ENCODE data around the gene DTNA.
"Not testable (repeated sequence)": the region's sequence is repeated elsewhere in the genome, so short reads cannot be mapped to it uniquely, and the experiment has no call there.

Gene DTNA

GRCh38 chr18:34911081-34911480 is 201.0 kb downstream of the DTNA start:
- Histone ChIP-seq H3K23ac (ENCODE audit: low read length) (no peak overlapping the region), H3K36me3 (ENCODE audit: control insufficient read depth, insufficient read depth, low read length) (no peaks in the 10 kb centered on the region), H3K4me1 (ENCODE audit: control insufficient read depth, low read depth, low read length) (no peaks in the 10 kb centered on the region), H3K79me1 (ENCODE audit: low read length) (no peaks in the 10 kb centered on the region), H3K4ac (ENCODE audit: low read depth, low read length) (no peak overlapping the region), H3K9ac (ENCODE audit: low read length) (no peak overlapping the region), H3K27me3 (ENCODE audit: insufficient read depth, low read length, poor library complexity) (no peaks in the 10 kb centered on the region), H3K56ac (ENCODE audit: low read length) (no peak overlapping the region), H2BK120ac (ENCODE audit: low read depth, low read length) (no peak overlapping the region), H3K18ac (ENCODE audit: low read length) (no peak overlapping the region), H4K5ac (ENCODE audit: low read length) (no peak overlapping the region), H4K8ac (ENCODE audit: low read depth, low read length) (no peak overlapping the region), H3K79me2 (ENCODE audit: control insufficient read depth, insufficient read depth, low read length) (no peaks in the 10 kb centered on the region), H3K4me3 (ENCODE audit: low read length) (no peak overlapping the region), H2AK5ac (ENCODE audit: low read length) (no peak overlapping the region), H3K27ac (ENCODE audit: low read depth, low read length) (no peak overlapping the region), H2BK5ac (ENCODE audit: low read length) (no peak overlapping the region), H2BK15ac (replicated peaks; ENCODE audit: low read depth) (no peak overlapping the region), H3K4me2 (ENCODE audit: low read length) (no peak overlapping the region)
- no peak for DNase-seq
- WGBS (ENCODE audit: extremely low coverage, insufficient coverage, low lambda C conversion rate), result no CpG with 5 or more reads among the region's 2 CpGs

- no peak overlapping the region for H3K27ac ChIP-seq (ENCODE audit: low read depth, low read length)
- no peaks in the 10 kb centered on the region for H3K79me2 ChIP-seq (ENCODE audit: control insufficient read depth, insufficient read depth, low read length)
- no peak overlapping the region for H3K18ac ChIP-seq (ENCODE audit: low read length)
- WGBS (ENCODE audit: extremely low coverage, insufficient coverage, low lambda C conversion rate), result no CpG with 5 or more reads among the region's 3 CpGs
- no peak overlapping the region for H2BK5ac ChIP-seq (ENCODE audit: low read length)
- H4K5ac ChIP-seq (ENCODE audit: low read length), result no peak overlapping the region
- H2AK5ac ChIP-seq (ENCODE audit: low read length), result no peak overlapping the region
- no peak overlapping the region for H3K9ac ChIP-seq (ENCODE audit: low read length)
- H3K79me1 ChIP-seq (ENCODE audit: low read length), result no peaks in the 10 kb centered on the region
- H4K8ac ChIP-seq (ENCODE audit: low read depth, low read length), result no peak overlapping the region
- no peaks in the 10 kb centered on the region for H3K4me1 ChIP-seq (ENCODE audit: control insufficient read depth, low read depth, low read length)
- peak overlapping the region; percentile 36 for H2BK15ac ChIP-seq (replicated peaks; ENCODE audit: low read depth)
- DNase-seq, result peak; percentile 72
- no peak overlapping the region for H3K56ac ChIP-seq (ENCODE audit: low read length)
- no peak overlapping the region for H2BK120ac ChIP-seq (ENCODE audit: low read depth, low read length)
- no peak overlapping the region for H3K4ac ChIP-seq (ENCODE audit: low read depth, low read length)
- H3K4me3 ChIP-seq (ENCODE audit: low read length), result no peak overlapping the region
- H3K27me3 ChIP-seq (ENCODE audit: insufficient read depth, low read length, poor library complexity), result no peaks in the 10 kb centered on the region
- H3K4me2 ChIP-seq (ENCODE audit: low read length), result no peak overlapping the region
- no peaks in the 10 kb centered on the region for H3K36me3 ChIP-seq (ENCODE audit: control insufficient read depth, insufficient read depth, low read length)
- H3K23ac ChIP-seq (ENCODE audit: low read length), result no peak overlapping the region
Measured at GRCh38 chr18:34911661-34912384, 201.7 kb downstream of the DTNA start.

- Histone ChIP-seq H3K9ac (ENCODE audit: low read length) (no peak overlapping the region), H3K4me3 (ENCODE audit: low read length) (no peak overlapping the region), H3K23ac (ENCODE audit: low read length) (no peak overlapping the region), H3K56ac (ENCODE audit: low read length) (no peak overlapping the region), H3K27me3 (ENCODE audit: insufficient read depth, low read length, poor library complexity) (no peaks in the 10 kb centered on the region), H3K79me1 (ENCODE audit: low read length) (no peaks in the 10 kb centered on the region), H3K79me2 (ENCODE audit: control insufficient read depth, insufficient read depth, low read length) (no peaks in the 10 kb centered on the region), H3K36me3 (ENCODE audit: control insufficient read depth, insufficient read depth, low read length) (no peaks in the 10 kb centered on the region), H4K8ac (ENCODE audit: low read depth, low read length) (no peak overlapping the region), H3K4me1 (ENCODE audit: control insufficient read depth, low read depth, low read length) (no peaks in the 10 kb centered on the region), H3K27ac (ENCODE audit: low read depth, low read length) (no peak overlapping the region), H2BK120ac (ENCODE audit: low read depth, low read length) (no peak overlapping the region), H3K4me2 (ENCODE audit: low read length) (no peak overlapping the region), H2BK15ac (replicated peaks; ENCODE audit: low read depth) (no peak overlapping the region), H2AK5ac (ENCODE audit: low read length) (no peak overlapping the region), H3K18ac (ENCODE audit: low read length) (peak overlapping the region; percentile 20), H4K5ac (ENCODE audit: low read length) (no peak overlapping the region), H3K4ac (ENCODE audit: low read depth, low read length) (no peak overlapping the region), H2BK5ac (ENCODE audit: low read length) (no peak overlapping the region)
- WGBS (ENCODE audit: extremely low coverage, insufficient coverage, low lambda C conversion rate), result no CpG with 5 or more reads among the region's 4 CpGs
- DNase-seq, result peak; percentile 42
Measured at GRCh38 chr18:34913837-34914661, 204.0 kb downstream of the DTNA start.

- H3K4me1 ChIP-seq (ENCODE audit: control insufficient read depth, low read depth, low read length), result no peaks in the 10 kb centered on the region
- H3K4me2 ChIP-seq (ENCODE audit: low read length), result no peak overlapping the region
- no peaks in the 10 kb centered on the region for H3K27me3 ChIP-seq (ENCODE audit: insufficient read depth, low read length, poor library complexity)
- H2BK120ac ChIP-seq (ENCODE audit: low read depth, low read length), result no peak overlapping the region
- H3K36me3 ChIP-seq (ENCODE audit: control insufficient read depth, insufficient read depth, low read length), result no peaks in the 10 kb centered on the region
- no peak for DNase-seq
- no peak overlapping the region for H2BK5ac ChIP-seq (ENCODE audit: low read length)
- H3K56ac ChIP-seq (ENCODE audit: low read length), result no peak overlapping the region
- no peak overlapping the region for H3K4ac ChIP-seq (ENCODE audit: low read depth, low read length)
- H3K23ac ChIP-seq (ENCODE audit: low read length), result no peak overlapping the region
- H4K5ac ChIP-seq (ENCODE audit: low read length), result no peak overlapping the region
- H2BK15ac ChIP-seq (replicated peaks; ENCODE audit: low read depth), result no peak overlapping the region
- H3K18ac ChIP-seq (ENCODE audit: low read length), result no peak overlapping the region
- no CpG with 5 or more reads among the region's 3 CpGs for WGBS (ENCODE audit: extremely low coverage, insufficient coverage, low lambda C conversion rate)
- no peak overlapping the region for H4K8ac ChIP-seq (ENCODE audit: low read depth, low read length)
- no peak overlapping the region for H3K27ac ChIP-seq (ENCODE audit: low read depth, low read length)
- no peaks in the 10 kb centered on the region for H3K79me1 ChIP-seq (ENCODE audit: low read length)
- H2AK5ac ChIP-seq (ENCODE audit: low read length), result no peak overlapping the region
- H3K79me2 ChIP-seq (ENCODE audit: control insufficient read depth, insufficient read depth, low read length), result no peaks in the 10 kb centered on the region
- no peak overlapping the region for H3K9ac ChIP-seq (ENCODE audit: low read length)
- H3K4me3 ChIP-seq (ENCODE audit: low read length), result no peak overlapping the region
Measured at GRCh38 chr18:34915046-34915445, 204.9 kb downstream of the DTNA start.

- not testable (repeated sequence) for H3K18ac ChIP-seq (ENCODE audit: low read length); H4K8ac ChIP-seq (ENCODE audit: low read depth, low read length); H3K9ac ChIP-seq (ENCODE audit: low read length); H3K27ac ChIP-seq (ENCODE audit: low read depth, low read length); H3K4me2 ChIP-seq (ENCODE audit: low read length); DNase-seq; H2BK5ac ChIP-seq (ENCODE audit: low read length); H3K4me1 ChIP-seq (ENCODE audit: control insufficient read depth, low read depth, low read length); H3K79me1 ChIP-seq (ENCODE audit: low read length); H3K36me3 ChIP-seq (ENCODE audit: control insufficient read depth, insufficient read depth, low read length); H2AK5ac ChIP-seq (ENCODE audit: low read length); H3K27me3 ChIP-seq (ENCODE audit: insufficient read depth, low read length, poor library complexity); H3K79me2 ChIP-seq (ENCODE audit: control insufficient read depth, insufficient read depth, low read length); H4K5ac ChIP-seq (ENCODE audit: low read length); H2BK15ac ChIP-seq (replicated peaks; ENCODE audit: low read depth); H3K23ac ChIP-seq (ENCODE audit: low read length); H3K56ac ChIP-seq (ENCODE audit: low read length); H2BK120ac ChIP-seq (ENCODE audit: low read depth, low read length); H3K4me3 ChIP-seq (ENCODE audit: low read length); H3K4ac ChIP-seq (ENCODE audit: low read depth, low read length)
- WGBS (ENCODE audit: extremely low coverage, insufficient coverage, low lambda C conversion rate), result no CpG with 5 or more reads among the region's 7 CpGs
Measured at GRCh38 chr18:34916539-34916938, 206.4 kb downstream of the DTNA start.
